Effector memory CD8-positive, alpha-beta T cell (primary cell): Measurements from ENCODE around the gene OXER1.
A peak's percentile ranks its signal among the peaks of the same experiment; 100 is the strongest.
"Not testable (repeated sequence)": the region's sequence is repeated elsewhere in the genome, so short reads cannot be mapped to it uniquely, and the experiment has no call there.

Experiments
- ATAC-seq: fragments of 150-1000 bp; cut with Tn5 transposase; replicated peaks from 2 replicates; pipeline ENCODE4 v1.10.0; 2021; ENCODE audit warnings: mild to moderate bottlenecking, moderate library complexity
- DNase-seq, 3 experiments: peaks; one replicate each; pipeline ENCODE4 v3.0.0; 2021
- H3K27ac Mint-ChIP-seq, 2 donors: one replicate each; pipeline ENCODE4 v1.8.0; 2022; ENCODE audit warnings: mild to moderate bottlenecking in 2 of 2, mixed read lengths in 2 of 2, moderate library complexity in 2 of 2
- H3K27me3 Mint-ChIP-seq, 2 donors: one replicate each; pipeline ENCODE4 v1.8.0; 2022; ENCODE audit warnings: mixed read lengths in 2 of 2
- H3K36me3 Mint-ChIP-seq: one replicate; pipeline ENCODE4 v1.8.0; 2022; ENCODE audit warnings: mild to moderate bottlenecking, moderate library complexity, mixed read lengths; ENCODE audit not compliant: insufficient read depth
- H3K4me1 Mint-ChIP-seq, 2 donors: one replicate each; pipeline ENCODE4 v1.8.0; 2022; ENCODE audit warnings: low read depth in 2 of 2, mixed read lengths in 2 of 2
- H3K4me3 Mint-ChIP-seq, 2 donors: one replicate each; pipeline ENCODE4 v1.8.0; 2022; ENCODE audit warnings: mild to moderate bottlenecking in 2 of 2, mixed read lengths in 2 of 2, moderate library complexity in 2 of 2
- H3K9me3 Mint-ChIP-seq, 2 donors: one replicate each; pipeline ENCODE4 v1.8.0; 2022; ENCODE audit warnings: mixed read lengths in 2 of 2

The OXER1 gene

GRCh38 chr2:42742740-42743658 is 20.9 kb downstream of the OXER1 start:
- ATAC-seq, result no peak
- Mint-ChIP-seq H3K4me1 (no peaks in the 10 kb centered on the region), H3K27me3 (no peaks in the 10 kb centered on the region)

DNA sequence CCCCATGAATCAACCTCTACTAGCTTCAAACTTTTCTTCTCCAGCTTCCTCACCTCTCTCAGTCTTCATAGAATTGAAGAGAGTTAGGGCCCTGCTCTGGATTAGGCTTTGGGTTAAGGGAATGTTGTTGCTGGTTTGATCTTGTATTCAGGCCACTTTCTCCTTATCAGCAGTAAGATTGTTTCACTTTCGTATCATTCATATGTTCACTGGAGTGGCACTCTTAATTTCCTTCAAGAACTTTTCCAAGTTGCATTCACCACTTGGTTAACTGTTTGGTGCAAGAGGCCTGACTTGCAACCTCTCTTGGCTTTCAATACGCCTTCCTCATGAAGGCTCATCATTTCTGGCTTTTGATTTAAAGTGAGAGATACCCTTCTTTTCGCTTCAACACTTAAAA is 22.8 kb downstream of the OXER1 start:
- H3K36me3 Mint-ChIP-seq, result peaks cover 7% of the 10 kb centered on the region
- DNase-seq, result no peak
- H3K4me3 Mint-ChIP-seq, result no peak overlapping the region
- H3K27ac Mint-ChIP-seq, result no peak overlapping the region
- no peaks in the 10 kb centered on the region for H3K4me1 Mint-ChIP-seq
- H3K9me3 Mint-ChIP-seq, result peaks cover under 1 to 2% of the 10 kb centered on the region in 2 donors
- no peaks in the 10 kb centered on the region for H3K27me3 Mint-ChIP-seq
- no peak for ATAC-seq

More at GRCh38 chr2:42742740-42743658, 20.9 kb downstream of the OXER1 start:
- no peak for DNase-seq
- Mint-ChIP-seq H3K4me3 (no peak overlapping the region), H3K27ac (peak overlapping the region in 1 of 2 donors; percentile 9), H3K9me3 (peaks cover 0 to 2% of the 10 kb centered on the region in 2 donors), H3K36me3 (peaks cover 9% of the 10 kb centered on the region)

DNA sequence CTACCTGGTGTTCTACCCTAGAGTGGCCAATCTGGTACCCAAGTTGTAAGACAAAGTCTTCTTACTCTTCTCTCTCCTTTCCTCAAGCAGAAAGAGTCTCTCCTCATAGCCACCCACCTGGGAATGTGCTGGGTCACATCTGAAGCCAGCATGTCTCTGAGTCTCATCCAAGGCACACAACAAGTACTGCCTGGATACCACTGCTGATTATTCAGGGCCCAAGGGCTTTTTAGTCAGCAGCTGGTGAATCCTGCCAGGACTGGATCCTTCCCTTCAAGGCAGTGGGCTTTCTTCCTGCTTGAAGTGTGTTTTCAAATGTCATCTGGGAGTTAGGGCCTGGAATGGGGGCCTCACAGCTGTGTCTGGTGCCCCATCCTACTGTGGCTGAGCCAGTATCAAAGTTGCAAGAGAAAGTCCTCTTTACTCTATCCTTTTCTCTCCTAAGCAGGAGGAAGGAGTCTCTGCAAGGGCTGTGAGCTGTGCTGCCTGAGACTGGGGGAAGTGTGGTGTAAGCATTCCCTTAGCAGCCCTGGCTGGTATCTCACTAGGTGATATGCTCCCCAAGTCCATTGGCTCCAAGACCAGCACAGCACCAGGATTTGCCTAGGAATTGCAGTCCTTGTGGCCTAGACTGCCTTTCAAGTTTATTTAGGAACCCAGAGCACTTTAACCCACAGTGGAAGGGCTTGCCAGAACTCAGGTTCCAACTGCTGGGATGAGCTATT is 27.2 kb downstream of the OXER1 start:
- H3K36me3 Mint-ChIP-seq, result peaks cover 3% of the 10 kb centered on the region

DNA sequence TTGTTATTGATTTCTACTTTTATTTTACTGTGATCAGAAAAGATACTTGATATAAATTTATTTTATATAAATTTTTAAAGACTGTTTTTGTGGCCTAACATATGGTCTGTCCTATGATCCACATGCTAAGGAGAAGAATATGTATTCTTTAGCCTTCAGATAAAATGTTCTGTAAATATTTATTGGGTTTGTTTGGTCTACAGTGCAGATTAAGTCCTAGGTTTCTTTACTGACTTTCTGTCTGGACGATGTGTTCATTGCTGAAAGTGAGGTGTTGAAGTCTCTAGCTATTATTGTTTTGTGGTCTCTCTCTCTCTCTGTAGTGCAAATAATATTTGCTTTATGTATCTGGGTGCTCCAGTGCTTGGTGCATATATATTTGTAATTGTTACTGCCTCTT is 30.1 kb downstream of the OXER1 start:
- no peaks in the 10 kb centered on the region for H3K27me3 Mint-ChIP-seq
- DNase-seq, result no peak
- peaks cover 4 to 10% of the 10 kb centered on the region in 2 donors for H3K9me3 Mint-ChIP-seq
- H3K4me3 Mint-ChIP-seq, result no peak overlapping the region
- H3K27ac Mint-ChIP-seq, result no peak overlapping the region
- H3K36me3 Mint-ChIP-seq, result peaks cover 3% of the 10 kb centered on the region
- H3K4me1 Mint-ChIP-seq, result peaks cover 0 to 6% of the 10 kb centered on the region in 2 donors
- ATAC-seq, result no peak

More for the DNA sequence above, 27.2 kb downstream of the OXER1 start:
- H3K4me3 Mint-ChIP-seq, result no peak overlapping the region
- DNase-seq, result no peak
- H3K27me3 Mint-ChIP-seq, result no peaks in the 10 kb centered on the region
- ATAC-seq, result no peak
- H3K9me3 Mint-ChIP-seq, result peaks cover 6 to 10% of the 10 kb centered on the region in 2 donors
- H3K27ac Mint-ChIP-seq, result no peak overlapping the region
- no peaks in the 10 kb centered on the region for H3K4me1 Mint-ChIP-seq

DNA sequence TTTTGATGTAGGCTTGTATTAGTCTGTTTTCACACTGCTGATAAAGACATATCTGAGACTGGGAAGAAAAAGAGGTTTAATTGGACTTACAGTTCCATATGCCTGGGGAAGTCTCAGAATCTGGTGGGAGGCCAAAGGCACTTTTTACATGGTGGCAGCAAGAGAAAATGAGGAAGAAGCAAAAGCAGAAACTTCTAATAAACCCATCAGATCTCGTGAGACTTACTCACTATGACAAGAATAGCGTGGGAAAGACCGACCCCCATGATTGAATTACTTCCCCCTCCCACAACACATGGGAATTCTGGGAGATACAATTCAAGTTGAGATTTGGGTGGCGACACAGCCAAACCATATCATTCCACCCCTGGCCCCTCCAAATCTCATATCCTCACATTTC is 32.6 kb downstream of the OXER1 start:
- H3K36me3 Mint-ChIP-seq, H3K27me3 Mint-ChIP-seq, ATAC-seq, H3K4me1 Mint-ChIP-seq, H3K4me3 Mint-ChIP-seq, DNase-seq, H3K27ac Mint-ChIP-seq: not testable (repeated sequence)
- peaks cover 4 to 10% of the 10 kb centered on the region in 2 donors for H3K9me3 Mint-ChIP-seq

- H3K27ac Mint-ChIP-seq, result no peak overlapping the region
- no peaks in the 10 kb centered on the region for H3K9me3 Mint-ChIP-seq
- peaks cover 0 to 10% of the 10 kb centered on the region in 2 donors for H3K4me1 Mint-ChIP-seq
- ATAC-seq, result no peak
- no peaks in the 10 kb centered on the region for H3K36me3 Mint-ChIP-seq
- no peak for DNase-seq
- no peaks in the 10 kb centered on the region for H3K27me3 Mint-ChIP-seq
- H3K4me3 Mint-ChIP-seq, result no peak overlapping the region
Observed at GRCh38 chr2:42726680-42727079, 37.3 kb downstream of the OXER1 start.

- DNase-seq (no peak), ATAC-seq (no peak)
- H3K4me3 Mint-ChIP-seq, result no peak overlapping the region
Observed at GRCh38 chr2:42725657-42726056, 38.3 kb downstream of the OXER1 start.

GRCh38 chr2:42724886-42725285 is 39.0 kb downstream of the OXER1 start:
- H3K36me3 Mint-ChIP-seq, result no peaks in the 10 kb centered on the region
- no peak overlapping the region for H3K4me3 Mint-ChIP-seq
- peaks cover 0 to 4% of the 10 kb centered on the region in 2 donors for H3K4me1 Mint-ChIP-seq
- no peaks in the 10 kb centered on the region for H3K27me3 Mint-ChIP-seq
- ATAC-seq, result no peak
- H3K27ac Mint-ChIP-seq, result no peak overlapping the region
- DNase-seq, result no peak
- H3K9me3 Mint-ChIP-seq, result no peaks in the 10 kb centered on the region

More at GRCh38 chr2:42725657-42726056, 38.3 kb downstream of the OXER1 start:
- Mint-ChIP-seq H3K36me3 (no peaks in the 10 kb centered on the region), H3K4me1 (peaks cover 0 to 5% of the 10 kb centered on the region in 2 donors), H3K27ac (no peak overlapping the region), H3K9me3 (no peaks in the 10 kb centered on the region), H3K27me3 (no peaks in the 10 kb centered on the region)

DNA sequence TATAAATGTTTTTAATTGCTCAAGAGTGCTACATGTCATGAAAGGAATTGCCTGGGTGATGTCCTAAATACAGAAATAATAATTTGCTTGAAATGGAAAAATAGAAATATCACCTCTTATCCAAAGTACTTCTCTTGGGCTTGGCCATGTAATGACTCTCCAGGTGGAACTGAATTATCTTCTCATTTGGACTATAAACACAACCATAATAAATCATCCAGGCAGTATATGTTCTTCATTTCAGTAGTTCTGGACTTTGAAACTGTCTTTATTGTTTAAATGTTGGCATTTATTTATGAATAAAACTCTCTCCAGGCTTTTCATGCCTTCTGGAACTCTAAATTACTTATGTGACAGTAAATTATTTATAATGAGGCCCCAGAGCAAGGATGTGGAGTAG is 40.5 kb downstream of the OXER1 start:
- no peak overlapping the region for H3K27ac Mint-ChIP-seq
- DNase-seq, result no peak
- H3K9me3 Mint-ChIP-seq, result no peaks in the 10 kb centered on the region
- H3K4me1 Mint-ChIP-seq, result peaks cover 0 to 4% of the 10 kb centered on the region in 2 donors
- no peaks in the 10 kb centered on the region for H3K27me3 Mint-ChIP-seq
- no peaks in the 10 kb centered on the region for H3K36me3 Mint-ChIP-seq
- no peak for ATAC-seq
- no peak overlapping the region for H3K4me3 Mint-ChIP-seq

GRCh38 chr2:42722320-42723190 is 41.4 kb downstream of the OXER1 start:
- Mint-ChIP-seq H3K9me3 (no peaks in the 10 kb centered on the region), H3K4me1 (peaks cover 0 to 4% of the 10 kb centered on the region in 2 donors), H3K36me3 (no peaks in the 10 kb centered on the region), H3K27me3 (no peaks in the 10 kb centered on the region), H3K4me3 (no peak overlapping the region), H3K27ac (no peak overlapping the region)
- peak; percentile 29 for ATAC-seq
- no peak for DNase-seq

DNA sequence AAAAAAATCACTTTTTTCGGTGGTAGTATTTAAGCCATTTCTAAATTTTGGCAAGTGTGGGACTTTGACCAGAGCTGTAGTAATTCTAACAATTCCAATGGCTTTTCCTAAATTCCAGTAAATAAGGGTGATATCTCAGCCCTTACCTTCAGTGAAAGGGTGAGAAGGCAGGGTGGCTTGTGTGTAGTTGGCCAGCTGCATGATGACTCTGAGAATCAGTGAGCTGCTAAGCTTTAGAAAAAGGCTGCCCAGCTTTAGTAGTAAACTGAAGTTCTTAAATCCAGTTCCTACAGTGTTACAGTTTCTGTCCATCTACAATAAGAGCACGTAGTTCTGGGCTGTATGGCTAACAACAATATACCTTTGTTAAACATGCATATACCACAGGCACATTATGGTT is 42.0 kb downstream of the OXER1 start:
- DNase-seq (no peak), ATAC-seq (no peak)
- Mint-ChIP-seq H3K27me3 (no peaks in the 10 kb centered on the region), H3K4me3 (no peak overlapping the region), H3K9me3 (no peaks in the 10 kb centered on the region), H3K36me3 (no peaks in the 10 kb centered on the region), H3K4me1 (peaks cover 0 to 3% of the 10 kb centered on the region in 2 donors), H3K27ac (no peak overlapping the region)

DNA sequence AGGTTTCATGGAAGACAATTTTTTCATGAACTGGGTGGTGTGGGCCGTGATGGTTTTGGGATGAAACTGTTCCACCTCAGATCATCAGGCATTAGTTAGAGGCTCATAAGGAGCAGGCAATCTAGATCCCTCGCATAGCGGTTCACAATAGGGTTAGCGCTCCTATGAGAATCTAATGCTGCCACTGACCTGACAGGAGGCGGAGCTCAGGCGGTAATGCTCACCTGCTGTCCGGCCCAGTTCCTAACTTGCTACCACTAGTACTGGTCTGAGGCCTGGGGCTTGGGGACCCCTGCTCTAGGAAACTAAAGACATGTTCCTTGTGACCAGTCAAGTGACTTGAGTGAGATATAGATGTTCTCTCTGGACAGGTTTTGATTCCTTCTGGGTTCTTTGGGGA is 49.2 kb downstream of the OXER1 start:
- Mint-ChIP-seq H3K4me1 (no peaks in the 10 kb centered on the region), H3K4me3 (no peak overlapping the region), H3K27me3 (no peaks in the 10 kb centered on the region), H3K36me3 (peaks cover 3% of the 10 kb centered on the region), H3K9me3 (no peaks in the 10 kb centered on the region), H3K27ac (no peak overlapping the region)
- ATAC-seq (no peak), DNase-seq (no peak)

DNA sequence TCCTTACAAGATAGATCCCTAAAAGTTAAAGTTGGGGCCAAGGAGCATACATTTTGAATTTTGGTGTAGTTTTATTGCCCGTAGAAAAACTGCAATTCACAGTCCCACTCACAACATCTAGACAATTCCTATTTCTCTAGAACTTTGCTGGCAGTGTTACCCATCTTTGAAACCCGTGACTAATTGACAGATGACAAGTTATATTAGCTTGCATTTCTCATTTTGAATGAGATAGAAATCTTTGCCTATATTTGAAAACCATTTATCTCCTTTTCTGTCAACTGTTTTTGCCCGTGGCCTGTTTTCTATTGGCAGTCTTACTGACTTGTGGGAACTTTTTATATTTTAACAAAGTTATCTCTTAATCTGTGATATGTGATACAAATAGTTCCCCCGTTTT is 50.0 kb downstream of the OXER1 start:
- ATAC-seq, result no peak
- Mint-ChIP-seq H3K9me3 (no peaks in the 10 kb centered on the region), H3K27me3 (no peaks in the 10 kb centered on the region)

More for the DNA sequence above, 50.0 kb downstream of the OXER1 start:
- Mint-ChIP-seq H3K4me1 (no peaks in the 10 kb centered on the region), H3K4me3 (no peak overlapping the region), H3K27ac (no peak overlapping the region), H3K36me3 (peaks cover 3% of the 10 kb centered on the region)
- no peak for DNase-seq
